C1 segment of cervical spinal cord (tissue), 14 donors: Measurements from ENCODE around the gene MRPL33.

Experiments
- DNase-seq, 14 donors: peaks; one replicate each; lab custom pipeline; 2025; lab: John Stamatoyannopoulos, UW

The MRPL33 gene

DNA sequence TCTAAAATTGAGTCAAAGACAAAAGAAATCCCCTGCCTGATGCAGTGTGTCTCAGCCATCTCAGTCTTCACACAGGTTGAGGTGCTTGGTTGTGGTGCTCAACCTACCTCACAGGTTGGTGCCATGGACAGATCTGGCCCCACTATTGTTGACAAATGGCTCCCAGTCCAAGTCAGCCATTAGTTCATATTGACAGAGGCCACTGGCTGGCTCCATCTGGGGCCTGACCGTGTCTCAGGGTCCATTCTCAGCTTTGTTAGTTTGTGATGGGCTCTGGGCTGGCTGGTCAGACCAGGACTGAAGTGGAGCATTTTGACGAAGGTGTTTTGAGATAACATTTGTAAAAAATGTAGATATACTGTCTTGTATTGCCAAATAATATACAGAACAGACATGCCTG is 36.9 kb downstream of the MRPL33 start:
- DNase-seq, result no peak

DNA sequence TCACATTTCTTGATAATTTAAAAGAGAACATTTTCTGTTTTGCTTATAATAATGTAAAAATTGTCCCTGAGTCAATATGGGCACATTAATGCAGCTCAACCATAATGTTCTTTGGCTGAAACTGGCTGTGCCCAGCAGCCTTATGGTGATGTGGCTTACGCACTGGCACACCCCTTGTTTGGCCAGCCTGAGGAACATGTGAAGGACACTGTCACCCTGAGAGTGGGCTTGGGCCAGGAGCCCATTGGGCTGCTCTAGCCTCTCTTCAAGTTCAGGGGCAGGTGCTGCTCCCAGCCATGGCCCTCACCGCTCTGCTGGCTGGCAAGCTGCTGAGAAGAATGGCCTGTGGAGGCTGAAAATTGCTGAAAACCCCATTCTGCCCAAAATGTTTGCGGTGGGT is 37.5 kb downstream of the MRPL33 start:
- no peak for DNase-seq

DNA sequence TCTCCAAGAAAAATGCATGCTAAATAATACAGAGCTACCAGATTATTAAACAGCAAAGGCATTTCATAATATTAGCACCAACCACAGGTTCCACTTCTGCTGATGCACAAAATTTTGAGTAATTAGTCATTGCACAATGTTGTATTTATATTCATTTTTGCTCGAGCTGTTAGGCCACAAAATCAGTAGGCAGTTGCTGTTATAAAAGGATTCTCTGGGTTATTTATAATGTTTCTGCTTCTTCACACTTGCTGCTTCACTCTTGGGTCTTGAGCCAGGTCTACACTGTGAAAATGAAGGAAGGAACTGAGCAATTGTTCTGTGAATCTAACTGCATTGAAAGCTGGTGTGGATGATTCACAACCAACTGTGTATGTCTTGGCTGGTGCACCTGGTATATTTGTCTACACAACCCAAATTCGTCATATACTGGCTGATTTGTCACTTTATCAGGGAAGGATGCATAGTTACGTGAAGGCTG is 38.3 kb downstream of the MRPL33 start:
- no peak for DNase-seq

DNA sequence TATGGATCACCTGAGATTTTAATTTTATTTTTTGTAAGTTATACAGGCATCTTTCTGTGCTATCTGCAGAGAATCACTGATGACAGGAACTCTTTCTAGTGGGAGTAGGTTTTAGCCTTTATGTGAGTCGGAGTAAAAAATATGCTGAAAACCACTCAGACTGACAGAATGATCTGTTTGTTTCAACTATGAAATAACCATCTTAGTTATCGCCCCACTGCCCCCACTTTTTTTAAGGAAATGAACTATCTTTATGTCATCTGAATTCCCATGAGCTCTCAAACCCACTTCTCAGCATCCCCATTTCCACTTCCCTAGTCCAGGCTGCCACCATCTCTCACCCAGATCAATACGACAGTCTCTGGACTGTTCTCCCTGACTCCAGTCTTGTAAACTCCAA is 38.9 kb downstream of the MRPL33 start:
- no peak for DNase-seq

DNA sequence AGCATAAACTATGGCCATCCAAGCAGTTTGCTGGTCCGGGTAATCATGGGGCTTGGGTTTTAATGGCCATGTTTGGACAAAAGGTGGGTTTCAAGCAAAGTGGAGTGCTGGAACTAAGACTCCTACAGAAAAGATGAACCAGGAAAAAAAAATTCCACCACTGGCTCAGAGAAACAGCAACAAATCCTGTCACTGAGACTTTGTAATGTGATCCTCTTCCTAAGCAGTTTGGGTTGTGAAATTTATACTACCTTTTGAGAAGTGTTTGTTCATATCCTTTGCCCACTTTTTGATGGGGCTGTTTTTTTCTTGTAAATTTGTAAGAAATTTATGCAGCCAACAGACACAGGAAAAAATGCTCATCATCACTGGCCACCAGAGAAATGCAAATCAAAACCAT is 40.2 kb downstream of the MRPL33 start:
- no peak for DNase-seq

DNA sequence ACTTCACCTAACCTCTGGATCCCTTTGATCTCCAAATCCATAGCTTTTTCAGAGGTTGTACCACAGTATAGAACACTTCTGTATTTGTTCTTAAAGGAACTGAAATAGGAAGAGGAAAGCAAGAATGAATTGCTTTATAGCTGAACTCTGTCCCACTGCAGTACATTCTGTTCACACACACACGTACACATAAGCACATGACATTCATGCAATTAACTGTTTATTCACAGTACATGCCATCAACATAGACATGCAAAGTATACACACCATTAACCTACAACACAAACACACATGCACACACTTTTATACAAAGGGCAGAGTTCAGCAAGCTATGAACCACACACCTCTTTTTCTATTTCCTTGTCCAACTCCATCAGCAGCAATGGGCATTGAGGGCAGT is 43.2 kb downstream of the MRPL33 start:
- no peak for DNase-seq

DNA sequence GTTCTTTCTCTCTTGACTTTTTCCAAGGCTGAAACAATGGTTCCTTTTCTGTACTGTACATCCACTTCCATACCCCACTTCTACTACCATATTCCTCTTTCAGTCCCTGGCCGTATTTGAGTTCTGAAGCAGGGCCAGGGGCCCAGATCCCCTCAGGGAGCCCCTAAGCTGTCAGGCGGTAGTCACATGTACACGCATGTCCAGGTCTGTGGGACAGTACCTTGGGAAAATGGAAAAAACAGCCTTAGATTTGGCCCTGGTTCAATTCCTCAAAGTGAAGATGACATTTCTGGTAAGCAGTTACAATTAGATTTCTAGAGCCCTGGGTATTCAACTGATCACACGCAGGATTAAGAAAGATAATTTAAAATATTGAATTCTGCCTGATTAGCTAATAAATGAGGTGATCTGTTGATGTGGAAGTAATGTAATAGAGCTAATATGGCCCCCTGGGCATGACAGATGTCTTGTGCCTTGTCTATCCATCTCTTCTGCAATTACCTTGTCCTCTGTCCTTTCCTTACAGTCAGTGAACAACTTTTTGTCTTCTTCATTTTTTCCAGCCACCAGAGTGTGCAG is 44.4 kb downstream of the MRPL33 start:
- DNase-seq, result no peak

DNA sequence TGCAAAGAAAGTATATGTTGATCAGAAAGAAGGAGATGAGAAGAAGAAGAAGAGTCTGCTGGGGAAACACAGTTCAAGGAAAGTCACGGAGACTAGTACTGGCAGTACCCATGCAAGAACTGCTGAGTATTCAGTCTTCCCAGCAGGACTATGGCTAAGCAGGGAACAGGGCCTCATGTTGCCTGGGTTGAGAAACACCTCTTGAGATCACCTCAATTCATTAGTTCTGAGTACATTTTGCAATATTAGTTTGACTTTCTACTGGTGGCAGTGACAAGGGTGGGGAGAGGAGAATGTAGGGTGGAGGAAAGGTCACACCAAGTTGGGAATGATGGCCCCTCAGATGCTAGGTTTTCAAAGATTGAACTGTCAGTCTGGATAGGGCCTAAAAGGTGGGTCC is 50.5 kb downstream of the MRPL33 start:
- DNase-seq, result no peak

DNA sequence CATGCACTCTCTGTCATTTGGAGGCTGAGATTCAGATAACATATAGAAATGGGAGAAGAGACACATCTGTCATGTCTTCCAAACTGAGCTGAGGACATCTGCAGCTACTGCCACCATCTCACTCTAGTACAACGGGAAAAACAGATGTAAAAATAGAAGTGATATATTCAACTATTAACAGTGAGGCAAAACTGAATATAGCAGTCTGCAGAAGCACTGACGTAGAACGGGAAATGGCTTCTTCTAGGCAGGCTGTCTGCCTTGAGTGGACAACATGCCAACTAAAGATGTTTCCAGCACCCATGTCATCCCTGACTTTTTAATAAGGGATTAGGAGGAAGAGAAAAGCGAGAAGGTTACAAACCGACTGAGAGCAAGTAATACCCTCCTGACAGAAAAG is 51.6 kb downstream of the MRPL33 start:
- no peak for DNase-seq

DNA sequence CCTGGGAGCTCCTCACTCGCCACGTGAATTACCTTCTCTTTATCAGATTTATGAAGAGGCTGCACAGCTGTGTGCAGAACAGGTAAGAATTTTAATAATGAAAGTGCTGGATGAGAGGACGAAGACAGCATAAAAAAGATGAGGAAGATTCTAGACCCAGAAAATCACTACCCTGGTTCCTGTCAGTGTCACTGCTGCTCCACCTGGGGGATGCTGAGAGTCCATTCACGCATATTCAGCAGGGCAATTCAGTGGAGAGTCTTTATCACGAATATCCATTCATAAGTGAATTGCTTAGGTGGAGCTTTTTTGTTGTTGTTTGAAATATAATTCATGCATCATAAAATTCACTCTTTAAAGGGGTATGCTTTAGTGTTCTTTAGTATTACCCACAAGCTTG is 52.0 kb downstream of the MRPL33 start:
- no peak for DNase-seq

DNA sequence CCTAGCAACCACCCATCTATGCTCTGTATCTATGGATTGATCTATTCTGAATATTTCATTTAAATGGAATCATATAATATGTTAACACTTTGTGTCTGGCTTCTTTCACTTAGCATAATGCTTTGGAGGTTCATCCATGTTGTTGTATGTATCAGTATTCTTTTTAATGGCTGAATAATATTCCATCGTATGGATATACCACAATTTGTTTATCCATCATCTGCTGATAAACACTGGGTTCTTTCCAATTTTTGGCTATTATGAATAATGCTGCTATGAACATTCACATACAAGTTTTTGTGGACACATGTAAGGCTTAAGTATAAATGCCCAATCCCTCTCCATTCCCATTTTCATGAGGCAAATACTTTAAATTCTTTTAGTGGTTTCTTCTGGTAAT is 52.9 kb downstream of the MRPL33 start:
- DNase-seq, result no peak

DNA sequence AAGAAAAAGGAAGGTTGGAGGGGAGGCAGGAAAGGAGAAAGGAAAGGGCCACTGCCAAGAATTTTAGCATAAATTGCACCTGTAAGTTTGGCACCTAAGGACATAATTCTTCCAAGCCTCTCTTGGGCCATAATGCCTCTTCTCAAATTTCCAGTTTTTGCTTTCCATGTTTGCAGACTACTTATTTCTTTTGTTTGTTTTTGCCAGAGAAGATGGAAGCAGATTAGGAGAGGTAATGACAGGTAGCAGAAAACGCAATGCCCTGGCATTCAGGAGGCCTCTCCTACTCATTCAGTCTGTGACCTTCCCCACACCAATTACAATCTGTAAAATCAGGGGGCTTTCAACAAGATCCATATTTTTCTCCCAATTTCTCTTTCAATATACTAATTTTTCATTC is 56.8 kb downstream of the MRPL33 start:
- DNase-seq, result no peak
